ENCODE data around the gene CHRNA5. TPM values are rescaled to one million over a fixed set of nuclear protein-coding genes. Genes with fewer than 3 reads are reported as not detected.

The CHRNA5 gene
- total RNA-seq, 1 donor from 2014 or later: 3.2 TPM

DNA sequence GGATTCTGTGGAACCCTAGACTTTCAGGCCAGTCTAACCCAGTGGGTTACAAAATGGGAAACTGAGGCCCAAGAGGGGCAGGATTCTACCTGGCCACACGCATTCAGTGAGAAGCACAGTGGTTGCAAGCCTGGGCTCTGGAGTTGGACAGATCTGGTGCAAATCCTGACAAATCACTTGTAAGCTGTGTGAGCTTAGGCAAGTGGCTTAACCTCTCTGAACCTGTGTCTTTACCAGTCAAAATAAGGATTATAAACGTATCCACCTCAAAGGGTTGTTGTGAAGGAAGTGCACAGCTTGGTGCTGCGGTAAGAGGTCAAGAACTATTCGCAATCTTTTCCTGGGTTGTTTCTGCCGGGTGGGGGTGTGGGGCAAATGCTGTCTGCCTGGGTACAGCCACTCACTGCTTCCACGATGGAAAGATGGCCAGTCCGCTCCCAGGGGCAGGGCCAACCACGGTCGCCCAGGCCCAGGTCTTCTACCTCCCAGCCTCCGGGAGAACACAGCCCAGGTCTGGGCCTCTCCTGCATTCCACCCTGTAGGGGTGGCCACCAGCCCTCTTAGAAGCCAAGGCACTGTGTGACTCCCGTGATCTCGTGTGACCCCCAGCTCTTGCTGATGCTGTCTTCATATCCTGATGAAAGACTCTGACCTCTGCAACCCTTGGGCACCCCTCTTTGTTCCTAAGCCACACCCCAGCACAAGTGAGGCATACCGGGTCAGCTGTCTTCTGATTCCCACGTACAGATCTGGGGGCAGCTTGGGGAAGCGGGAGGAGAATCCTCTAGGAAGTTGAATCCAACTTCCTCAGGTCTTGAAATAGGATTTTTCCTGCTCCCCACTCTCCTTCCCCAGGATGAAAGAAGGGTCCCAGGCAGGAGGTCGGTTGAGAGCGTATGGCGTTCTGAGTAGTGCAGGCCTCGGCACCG, 54.0 kb downstream of the CHRNA5 start:
- intact Hi-C loops (cut with micrococcal nuclease): loop anchor here (2.0 kb wide), 1 partner anchor 566 kb away; no protein-coding TSS in a partner anchor

GRCh38 chr15:78620021-78620526, 54.8 kb downstream of the CHRNA5 start:
- intact Hi-C loops (cut with micrococcal nuclease): no loop called here

DNA sequence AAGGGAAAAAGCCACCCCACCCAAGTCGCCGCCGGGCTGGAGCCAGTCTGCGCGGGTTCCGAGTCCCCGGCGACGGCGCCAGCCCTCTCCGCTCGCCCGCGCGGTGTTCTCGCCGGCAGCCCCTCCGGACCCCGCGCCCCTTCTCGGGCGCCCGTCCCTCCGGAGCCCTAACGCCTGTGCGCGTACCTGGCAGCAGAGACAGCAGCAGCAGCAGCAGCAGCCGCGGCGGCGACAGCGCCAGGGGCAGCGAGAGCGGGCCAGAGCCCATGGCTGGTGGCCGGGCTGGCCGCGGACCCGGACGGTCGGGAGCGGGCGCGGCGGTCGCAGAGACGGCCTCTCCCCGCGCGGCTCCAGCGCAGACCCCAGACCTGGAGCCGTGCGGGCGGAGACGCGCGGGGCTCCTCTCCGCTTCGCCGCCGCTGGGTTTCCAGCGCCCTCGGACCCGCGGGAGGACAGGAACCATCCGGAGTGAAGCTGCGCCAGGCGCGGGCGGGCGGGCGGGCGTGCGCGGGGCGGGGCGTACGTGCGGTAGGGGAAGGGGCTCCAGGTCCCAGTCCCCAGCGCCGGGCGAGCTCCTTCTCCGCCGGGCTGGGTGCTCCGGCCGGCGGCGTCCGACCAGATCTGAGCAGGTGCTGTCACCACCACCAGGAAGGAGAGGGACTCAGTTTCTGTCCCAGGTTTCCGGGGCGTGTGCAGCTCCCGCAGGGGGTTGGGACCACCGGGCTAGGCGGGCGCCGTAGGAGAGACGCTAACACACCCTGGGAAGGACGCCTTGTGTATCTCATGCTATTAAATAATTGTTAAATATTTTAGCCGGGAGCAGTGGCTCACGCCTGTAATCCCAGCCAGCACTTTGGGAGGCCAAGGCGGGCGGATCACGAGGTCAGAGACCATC, 55.5 kb downstream of the CHRNA5 start, which contains the start of gene CHRNA3:
Gene CHRNA3, minus strand, starts transcription at position 470 of the 895 bp plus-strand sequence. Its CDS starts 202 bp downstream, at position 268.
- intact Hi-C loops (cut with micrococcal nuclease): no loop called here

DNA sequence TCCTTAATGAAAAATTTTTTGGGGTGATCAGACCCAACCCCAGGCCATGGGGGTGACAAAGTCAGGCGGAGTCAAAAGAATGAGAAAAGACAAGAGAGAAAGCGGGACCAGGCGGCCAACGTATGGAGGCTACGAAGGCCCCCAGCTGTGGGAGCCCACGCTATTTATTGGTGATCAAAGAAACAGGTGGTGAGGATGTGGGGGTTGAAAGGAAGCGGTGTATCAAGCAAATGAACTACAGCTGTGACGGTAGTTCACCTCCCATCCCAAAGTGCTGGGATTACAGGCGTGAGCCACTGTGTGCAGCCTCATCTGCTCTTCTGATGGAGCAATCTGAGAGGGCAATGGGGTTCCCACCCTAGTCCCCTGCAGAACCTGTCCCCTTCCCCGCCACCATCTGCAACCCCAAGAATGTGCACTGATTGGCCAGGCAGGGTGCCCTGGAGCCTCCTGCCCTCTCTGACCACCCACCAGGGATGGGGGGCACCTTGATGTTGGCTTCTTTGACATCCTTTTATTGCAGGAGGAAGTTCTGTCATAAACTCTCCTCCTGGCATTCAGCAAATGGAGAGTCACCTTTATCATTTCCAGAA, 56.6 kb downstream of the CHRNA5 start:
- intact Hi-C loops (cut with micrococcal nuclease): no loop called here

DNA sequence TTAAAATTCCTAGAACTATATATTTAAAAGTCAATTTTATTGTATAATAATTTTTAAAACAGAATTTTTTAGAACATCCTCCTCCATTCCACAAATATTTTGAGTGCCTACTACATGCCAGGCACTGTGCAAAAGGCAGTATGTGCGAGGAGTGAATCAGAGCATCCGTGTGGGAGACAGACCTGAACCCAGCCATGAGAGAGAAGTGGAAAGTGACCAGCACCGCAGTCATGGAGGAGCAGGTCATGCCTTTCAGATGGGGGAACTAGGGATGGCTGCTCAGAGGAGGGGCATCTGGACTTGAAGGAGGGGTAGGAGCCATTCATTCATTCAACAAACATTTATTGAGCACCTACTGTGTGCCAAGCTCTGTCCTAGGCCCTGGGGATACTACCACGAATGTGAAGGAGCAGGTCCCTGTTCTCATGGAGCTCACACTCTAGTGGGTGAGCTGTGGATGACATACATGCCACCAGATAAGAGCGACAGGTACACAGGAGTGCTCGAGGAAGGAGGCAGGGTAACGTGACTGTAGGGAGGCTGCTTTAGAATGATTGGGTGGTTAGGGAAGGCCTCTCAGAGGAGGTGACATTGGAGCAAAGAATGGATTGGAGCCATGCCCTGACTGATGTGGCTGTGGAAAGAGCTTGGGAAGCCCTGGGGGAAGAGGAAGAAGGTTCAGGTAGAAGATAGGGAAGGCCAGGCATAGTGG, 58.6 kb downstream of the CHRNA5 start:
- intact Hi-C loops (cut with micrococcal nuclease): no loop called here

DNA sequence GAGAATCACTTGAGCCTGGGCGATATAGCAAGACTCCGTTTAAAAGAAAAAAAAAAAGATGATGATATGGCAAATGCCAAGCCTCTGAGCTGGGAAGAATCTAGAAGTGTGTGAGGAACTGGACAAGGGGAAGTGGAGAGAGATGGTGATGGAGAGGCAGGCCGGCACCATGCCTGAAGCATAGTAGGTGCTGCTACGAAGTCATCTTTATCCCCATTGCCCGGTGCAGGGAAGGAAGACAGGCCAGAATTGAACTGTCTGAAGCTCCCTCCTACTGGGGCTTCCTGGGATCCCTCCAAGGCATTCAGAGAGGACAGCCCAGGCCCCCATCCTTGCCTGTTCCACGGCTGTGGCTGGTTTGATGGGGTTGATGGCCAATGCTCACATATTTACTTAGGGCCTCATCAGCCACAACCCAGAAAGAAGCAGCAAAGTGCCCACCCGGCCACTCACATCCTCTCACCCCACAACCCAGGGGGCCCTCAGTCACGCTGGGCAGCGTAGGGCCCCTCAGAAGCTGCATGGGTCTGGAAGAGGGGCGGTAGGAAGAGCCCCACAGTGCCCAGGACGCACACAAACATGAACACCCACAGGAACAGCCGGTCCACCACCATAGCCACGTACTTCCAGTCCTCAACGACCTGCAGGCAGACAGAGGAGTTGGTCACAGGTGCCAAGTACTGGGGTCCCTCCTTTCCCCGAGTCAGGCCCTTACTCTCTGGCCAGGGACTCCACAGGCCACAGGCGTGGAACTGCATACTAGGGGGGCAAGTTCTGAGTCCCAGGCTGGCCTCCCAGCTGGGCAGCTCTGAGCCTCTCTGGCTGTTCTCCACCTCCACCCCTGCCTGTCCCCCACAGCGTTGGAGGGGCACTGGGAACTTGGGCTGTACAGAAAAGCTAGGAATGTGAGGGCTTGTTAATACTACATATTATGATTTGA, 59.6 kb downstream of the CHRNA5 start:
- intact Hi-C loops (cut with micrococcal nuclease): no loop called here

DNA sequence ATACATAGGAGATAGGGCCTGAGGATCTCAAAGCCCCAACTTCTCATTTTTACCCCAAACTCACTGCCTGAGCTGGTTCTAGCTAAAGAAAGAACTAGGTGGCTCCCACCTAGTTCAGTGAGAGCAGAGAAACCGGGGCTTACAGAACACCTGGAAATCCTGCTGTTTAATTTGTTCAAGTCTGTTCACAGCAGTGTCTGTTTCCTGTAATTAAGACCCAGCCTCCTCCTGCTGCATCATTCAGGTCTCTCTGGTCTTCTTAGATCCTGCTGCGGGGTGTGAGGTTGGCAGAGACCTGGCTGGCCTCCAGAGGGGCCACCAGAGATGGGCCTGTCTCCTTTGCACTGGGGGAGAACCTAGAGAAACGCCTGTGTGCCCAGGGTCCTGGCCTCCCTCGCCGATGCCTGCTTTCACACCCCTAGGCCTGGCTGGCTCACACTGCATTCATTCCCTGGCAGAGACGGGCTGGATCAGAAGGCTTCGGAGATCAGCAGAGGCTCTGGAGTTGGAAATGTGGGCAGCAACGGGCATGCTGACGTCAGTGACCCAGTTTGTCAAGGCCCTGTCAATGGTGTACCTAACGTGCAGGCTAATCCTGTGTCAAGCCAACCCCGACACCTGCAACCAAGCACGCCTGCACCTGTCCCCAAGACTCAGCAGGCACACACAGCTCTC, 60.4 kb downstream of the CHRNA5 start:
- intact Hi-C loops (cut with micrococcal nuclease): no loop called here

GRCh38 chr15:78626381-78626995, 61.2 kb downstream of the CHRNA5 start:
- intact Hi-C loops (cut with micrococcal nuclease): no loop called here

- intact Hi-C loops (cut with micrococcal nuclease): no loop called here
These were observed 62.0 kb downstream of the CHRNA5 start for GRCh38 chr15:78627348-78627747.

- intact Hi-C loops (cut with micrococcal nuclease): no loop called here
These were observed 62.9 kb downstream of the CHRNA5 start for GRCh38 chr15:78628227-78628626.

DNA sequence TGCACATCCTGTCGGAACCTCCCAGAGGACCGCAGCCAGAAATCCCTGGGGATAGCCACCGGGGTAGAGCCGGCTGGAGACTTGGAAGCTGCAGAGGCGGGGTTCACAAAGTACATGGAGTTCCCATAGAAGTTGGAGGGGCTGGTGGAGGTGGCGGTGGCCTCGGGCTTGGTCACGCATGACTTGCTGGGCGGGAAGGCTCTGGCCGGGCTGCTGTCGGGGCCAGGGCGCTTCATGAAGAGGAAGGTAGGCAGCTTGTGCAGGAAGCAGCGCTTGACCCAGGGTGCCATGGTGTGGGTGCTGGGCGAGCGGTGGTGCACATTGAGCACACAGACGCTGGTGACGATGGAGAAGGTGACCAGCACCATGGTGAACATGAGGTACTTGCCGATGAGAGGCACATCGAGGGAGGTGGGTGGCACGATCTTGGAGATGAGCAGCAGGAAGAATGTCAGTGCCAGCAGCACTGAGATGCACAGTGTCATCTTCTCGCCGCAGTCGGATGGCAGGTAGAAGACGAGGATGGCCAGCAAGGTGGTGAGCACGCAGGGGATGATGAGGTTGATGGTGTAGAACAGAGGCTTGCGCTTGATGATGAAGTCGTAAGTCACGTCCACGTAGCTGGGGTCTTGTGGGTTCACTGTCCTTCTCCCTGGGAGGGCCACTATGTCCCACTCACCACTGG, 63.9 kb downstream of the CHRNA5 start:
- intact Hi-C loops (cut with micrococcal nuclease): no loop called here

DNA sequence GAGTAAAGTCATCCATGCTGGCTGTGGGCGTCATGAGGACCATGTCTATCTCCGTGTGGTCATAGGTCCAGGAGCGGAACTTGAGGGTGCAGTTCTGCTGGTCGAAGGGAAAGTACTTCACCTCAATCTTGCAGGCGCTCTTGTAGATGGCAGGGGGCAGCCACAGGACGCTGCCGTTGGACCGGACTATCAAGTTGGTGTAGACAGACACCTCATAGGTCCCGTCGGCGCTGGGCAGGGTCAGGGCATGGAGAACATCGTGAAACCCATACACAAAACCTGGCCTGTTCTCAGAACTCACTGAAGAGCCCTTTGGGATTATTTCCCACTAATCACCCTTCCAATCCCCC, 64.4 kb downstream of the CHRNA5 start:
- intact Hi-C loops (cut with micrococcal nuclease): no loop called here

DNA sequence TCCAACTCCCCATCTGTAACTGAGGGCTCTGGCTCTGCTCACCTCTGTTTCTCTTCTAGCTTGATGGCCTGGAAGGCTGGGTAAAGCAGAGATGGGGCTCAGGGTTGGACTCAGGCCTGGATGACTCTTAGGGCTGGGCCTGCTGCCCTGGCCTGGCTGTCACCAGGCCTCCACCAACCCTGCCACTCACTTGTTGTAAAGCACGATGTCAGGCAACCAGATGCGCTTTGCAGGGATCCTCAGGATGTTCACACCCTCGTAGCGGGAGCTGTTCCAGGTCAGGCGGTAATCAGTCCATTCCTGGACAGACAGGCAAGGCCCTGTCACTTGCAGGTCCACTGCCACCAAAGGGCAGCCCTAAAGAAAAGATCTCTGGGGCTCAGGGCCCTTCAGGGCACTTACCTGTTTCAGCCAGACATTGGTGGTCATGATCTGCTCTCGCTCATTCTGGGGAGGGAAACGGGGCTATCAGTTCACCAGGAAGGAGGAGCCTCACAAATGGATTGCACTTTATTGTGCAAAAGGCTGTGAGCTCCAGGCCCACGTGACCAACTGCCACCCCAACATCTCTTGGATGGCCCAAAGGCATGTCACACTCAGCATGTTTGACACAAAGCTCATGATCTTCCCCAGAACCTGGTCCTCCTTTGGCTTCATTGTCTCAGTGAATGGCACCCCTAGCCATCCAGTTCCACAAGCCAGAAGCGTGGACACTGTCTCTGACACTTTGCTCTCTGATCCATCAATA, 65.7 kb downstream of the CHRNA5 start:
- intact Hi-C loops (cut with micrococcal nuclease): no loop called here

DNA sequence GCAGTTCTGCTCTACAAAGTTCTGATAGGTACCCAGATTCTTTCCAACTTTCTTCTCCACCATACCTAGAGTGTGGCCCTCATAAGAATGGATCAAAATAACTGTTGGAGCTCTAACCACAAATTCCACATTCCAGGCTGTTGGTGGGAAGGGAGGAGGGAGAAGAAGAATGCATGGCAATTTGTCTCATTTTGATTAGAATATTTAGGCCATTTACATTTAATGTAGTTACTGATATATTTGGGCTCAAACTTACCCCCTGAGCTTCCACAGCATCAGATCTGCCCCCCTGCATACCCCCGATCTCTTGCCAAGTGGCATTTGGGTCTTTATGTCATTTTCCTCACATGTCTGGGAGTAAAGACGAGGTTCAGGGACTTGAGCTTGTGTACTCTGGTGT, 68.0 kb downstream of the CHRNA5 start:
- intact Hi-C loops (cut with micrococcal nuclease): no loop called here

DNA sequence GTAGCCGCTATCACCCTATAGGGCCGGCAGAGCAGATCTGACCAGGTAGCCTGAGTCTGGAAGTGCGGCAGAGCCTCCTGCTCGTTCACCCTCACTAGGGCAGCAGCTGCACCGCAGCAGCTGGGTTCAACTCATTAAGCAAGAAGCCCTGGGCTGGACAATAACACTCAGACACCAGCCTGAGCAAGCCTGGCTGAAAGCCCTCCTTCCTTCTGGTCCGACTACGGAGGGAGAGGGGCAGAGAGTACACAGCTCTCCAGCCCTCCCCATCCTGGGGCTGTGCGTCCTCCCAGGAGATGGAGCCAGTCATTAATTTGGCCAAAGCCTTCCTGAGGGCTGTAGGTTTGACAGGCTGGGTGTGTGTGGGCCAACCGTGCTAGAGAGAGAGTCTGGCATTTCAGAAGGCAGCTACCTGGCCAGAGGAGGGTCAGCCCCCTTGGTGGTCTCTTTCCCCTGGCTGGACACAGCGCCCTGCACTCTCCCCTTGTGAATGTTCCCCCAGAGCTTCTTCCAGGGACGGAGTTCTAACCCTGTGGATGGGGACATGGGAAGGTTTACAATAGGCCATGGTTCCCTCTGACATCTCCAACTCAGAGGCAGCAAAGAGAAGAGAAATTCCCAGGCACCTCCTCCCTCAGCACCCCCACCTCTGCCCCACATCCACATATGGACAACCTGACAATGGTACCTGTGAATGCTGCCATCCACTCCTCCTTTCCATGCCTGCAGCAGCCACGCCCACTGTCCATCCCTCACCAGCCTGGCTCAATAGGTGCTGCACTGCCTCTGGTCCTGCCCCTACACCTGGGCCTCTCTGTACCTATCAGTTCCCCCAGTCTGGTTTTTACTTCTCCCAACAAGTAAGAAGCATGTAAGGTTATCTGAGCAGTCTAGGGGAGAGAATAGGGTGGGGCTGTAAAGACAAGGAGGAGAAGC, 69.2 kb downstream of the CHRNA5 start:
- intact Hi-C loops (cut with micrococcal nuclease): no loop called here

GRCh38 chr15:78635346-78635745, 70.0 kb downstream of the CHRNA5 start:
- intact Hi-C loops (cut with micrococcal nuclease): no loop called here
